Right atrium auricular region (tissue), 2 donors: ENCODE measurements around the gene TFF2. TPM values are rescaled to one million over a fixed set of nuclear protein-coding genes. Genes with fewer than 3 reads are reported as not detected.

Source experiments
- DNase-seq: peaks from one replicate; pipeline ENCODE4 v3.0.0-alpha.2; 2019; ENCODE audit warnings: low spot score
- H3K27ac ChIP-seq, 2 donors: fragments of 200-600 bp; sonication (generic); 1 replicate in 1 of 2; 2 replicates in 1 of 2; pipeline ENCODE4 v1.5.1; 2016 to 2019
- H3K27me3 ChIP-seq, 2 donors: fragments of 200-600 bp; sonication (generic); one replicate each; pipeline versions ENCODE4 v1.5.1 to v1.6.0; 2017 to 2019
- H3K36me3 ChIP-seq: fragments of 200-600 bp; sonication (generic); one replicate; pipeline ENCODE4 v1.5.1; 2016
- H3K4me1 ChIP-seq, 2 donors: fragments of 200-600 bp; sonication (generic); one replicate each; pipeline versions ENCODE4 v1.5.1 to v1.6.0; 2017 to 2019
- H3K4me3 ChIP-seq, 2 donors: fragments of 200-600 bp; sonication (generic); 1 replicate in 1 of 2; 2 replicates in 1 of 2; pipeline ENCODE4 v1.5.1; 2017 to 2019; ENCODE audit warnings: mild to moderate bottlenecking in 1 of 2, moderate library complexity in 1 of 2
- H3K9me3 ChIP-seq, 2 donors: fragments of 200-600 bp; sonication (generic); one replicate each; pipeline ENCODE4 v1.5.1; 2019
- CTCF ChIP-seq, 2 donors: fragments of 200-600 bp; sonication (generic); IDR thresholded peaks; one replicate each; pipeline ENCODE4 v1.5.1; 2019; ENCODE audit warnings: antibody characterized with exemption in 2 of 2
- total RNA-seq, 2 donors: library from RNA; depleted of rRNA; stranded (reverse); fragments of >200 nt; gene quantifications; one replicate each; pipeline ENCODE4 v1.1.0, GENCODE V29; 2016

Gene TFF2
- total RNA-seq, 2 donors from 2014 or later: not detected

GRCh38 chr21:42377211-42377950 is 26.6 kb upstream of the TFF2 start:
- Histone ChIP-seq H3K9me3 (peaks cover 0 to 14% of the 10 kb centered on the region in 2 donors), H3K27me3 (no peaks in the 10 kb centered on the region), H3K27ac (no peak overlapping the region), H3K4me1 (no peaks in the 10 kb centered on the region), H3K36me3 (no peaks in the 10 kb centered on the region), H3K4me3 (no peak overlapping the region)
- no peak for DNase-seq
- no peak for TF ChIP-seq CTCF (IDR thresholded peaks at IDR 0.05)

DNA sequence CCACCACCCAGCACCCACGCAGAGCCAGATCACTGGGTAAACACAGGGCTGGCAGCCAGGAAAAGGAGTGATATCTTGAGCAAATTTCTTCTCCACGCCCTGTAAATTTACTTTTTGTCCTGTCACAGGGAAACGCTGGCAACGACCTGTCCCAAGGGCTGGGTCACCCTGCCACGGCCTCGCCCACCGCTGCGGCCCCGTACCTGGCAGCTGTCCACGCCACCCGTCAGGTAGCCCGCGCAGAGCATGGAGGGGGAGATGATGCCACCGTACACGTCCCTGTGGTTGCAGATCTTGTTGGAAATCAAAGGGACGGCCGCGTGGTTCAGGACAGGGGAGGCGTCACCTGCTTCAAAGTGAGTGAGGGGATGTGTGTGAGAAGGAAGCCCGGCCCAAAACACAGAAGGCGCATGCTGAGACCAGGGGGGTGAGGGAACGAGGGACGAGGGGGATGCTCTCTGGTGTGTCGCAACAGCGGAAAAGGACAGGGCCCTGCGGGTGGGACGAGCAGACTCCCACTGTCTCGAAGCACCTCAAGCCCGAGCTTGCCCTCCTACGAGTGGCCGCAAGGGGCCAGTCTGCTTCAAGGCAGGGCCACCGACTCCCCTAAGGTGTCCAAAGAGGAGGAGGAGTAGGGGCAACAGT is 25.7 kb upstream of the TFF2 start:
- Histone ChIP-seq H3K4me1 (no peaks in the 10 kb centered on the region), H3K27ac (no peak overlapping the region), H3K27me3 (no peaks in the 10 kb centered on the region), H3K36me3 (no peaks in the 10 kb centered on the region), H3K4me3 (no peak overlapping the region), H3K9me3 (peaks cover 0 to 5% of the 10 kb centered on the region in 2 donors)
- no peak for TF ChIP-seq CTCF (IDR thresholded peaks at IDR 0.05)
- DNase-seq: no peak

- no peaks in the 10 kb centered on the region for H3K27me3 ChIP-seq
- no peak overlapping the region for H3K27ac ChIP-seq
- no peaks in the 10 kb centered on the region for H3K36me3 ChIP-seq
- no peak for TF ChIP-seq CTCF (IDR thresholded peaks at IDR 0.05)
- H3K4me3 ChIP-seq: no peak overlapping the region
- DNase-seq: no peak
- no peaks in the 10 kb centered on the region for H3K4me1 ChIP-seq
- no peaks in the 10 kb centered on the region for H3K9me3 ChIP-seq
Measured at GRCh38 chr21:42375966-42376337, 25.2 kb upstream of the TFF2 start.

DNA sequence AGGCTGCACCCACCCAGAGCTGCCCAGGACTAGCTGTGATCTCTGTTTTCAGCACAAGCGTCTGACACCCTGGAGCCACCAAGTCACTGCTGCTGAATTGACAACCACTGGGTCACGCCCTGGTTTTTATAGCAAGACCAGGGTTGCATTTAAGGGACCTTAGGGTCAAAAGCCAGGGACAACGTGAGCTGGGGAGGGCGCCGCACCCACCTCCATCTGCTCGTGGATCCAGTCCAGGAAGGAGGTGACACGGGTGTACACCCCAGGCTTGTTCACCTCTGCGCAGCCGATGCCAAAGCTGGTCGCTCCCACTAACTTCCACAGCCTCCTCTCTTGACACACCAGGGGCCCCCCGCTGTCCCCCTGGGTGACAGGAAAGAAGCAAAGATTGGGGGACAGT is 24.7 kb upstream of the TFF2 start:
- H3K4me3 ChIP-seq: no peak overlapping the region
- no peak for DNase-seq
- no peaks in the 10 kb centered on the region for H3K9me3 ChIP-seq
- no peaks in the 10 kb centered on the region for H3K36me3 ChIP-seq
- no peak for TF ChIP-seq CTCF (IDR thresholded peaks at IDR 0.05)
- no peaks in the 10 kb centered on the region for H3K27me3 ChIP-seq
- H3K27ac ChIP-seq: no peak overlapping the region
- no peaks in the 10 kb centered on the region for H3K4me1 ChIP-seq

- H3K27me3 ChIP-seq: no peaks in the 10 kb centered on the region
- no peak for DNase-seq
- H3K9me3 ChIP-seq: no peaks in the 10 kb centered on the region
- H3K4me3 ChIP-seq: no peak overlapping the region
- H3K27ac ChIP-seq: no peak overlapping the region
- TF ChIP-seq CTCF (IDR thresholded peaks at IDR 0.05): no peak
- no peaks in the 10 kb centered on the region for H3K36me3 ChIP-seq
- H3K4me1 ChIP-seq: no peaks in the 10 kb centered on the region
Measured at GRCh38 chr21:42374864-42375499, 24.2 kb upstream of the TFF2 start.
